Naive thymus-derived CD8-positive, alpha-beta T cell (primary cell): ENCODE results near the gene MYO1C. TPM values are rescaled to one million over a fixed set of nuclear protein-coding genes. Genes with fewer than 3 reads are reported as not detected.

Experiments
- ATAC-seq, 2 donors: fragments of 150-1000 bp; cut with Tn5 transposase in 1 of 2; sonication (Bioruptor Pico), chemical (Tn5 transposase) in 1 of 2; 1 replicate in 1 of 2; 2 replicates in 1 of 2; pipeline ENCODE4 v1.10.0; 2021; ENCODE audit warnings: mild to moderate bottlenecking in 2 of 2, moderate library complexity in 2 of 2
- POLR2A ChIA-PET: fragments of 350-600 bp; sonication (Branson Sonifier 250); formaldehyde crosslinking; loops from one replicate; lab custom pipeline; 2021; ENCODE audit warnings: antibody characterized with exemption; lab: Charles Lee
- DNase-seq, 10 donors: peaks; one replicate each; pipeline versions ENCODE4 v3.0.0 to v3.0.0-alpha.2; 2020 to 2022
- H3K27ac Mint-ChIP-seq, 10 donors: one replicate each; pipeline ENCODE4 v1.8.0; 2020 to 2022; ENCODE audit warnings: mild to moderate bottlenecking in 10 of 10, mixed read lengths in 10 of 10, moderate library complexity in 4 of 10, inconsistent platforms in 1 of 10
- H3K27me3 Mint-ChIP-seq, 5 donors: one replicate each; pipeline ENCODE4 v1.8.0; 2021 to 2022; ENCODE audit warnings: mixed read lengths in 5 of 5
- H3K36me3 Mint-ChIP-seq, 3 donors: one replicate each; pipeline ENCODE4 v1.8.0; 2020 to 2022; ENCODE audit warnings: mixed read lengths in 3 of 3, mild to moderate bottlenecking in 2 of 3, inconsistent platforms in 1 of 3
- H3K4me1 Mint-ChIP-seq, 4 donors: one replicate each; pipeline ENCODE4 v1.8.0; 2021 to 2022; ENCODE audit warnings: mixed read lengths in 4 of 4
- H3K4me3 Mint-ChIP-seq, 10 donors: one replicate each; pipeline ENCODE4 v1.8.0; 2020 to 2022; ENCODE audit warnings: mild to moderate bottlenecking in 10 of 10, mixed read lengths in 10 of 10, moderate library complexity in 6 of 10, inconsistent platforms in 1 of 10
- H3K9me3 Mint-ChIP-seq, 9 donors: one replicate each; pipeline ENCODE4 v1.8.0; 2020 to 2022; ENCODE audit warnings: mixed read lengths in 9 of 9, mild to moderate bottlenecking in 3 of 9, inconsistent platforms in 1 of 9, moderate library complexity in 1 of 9
- polyA plus RNA-seq, 3 donors: library from polyadenylated mRNA; unstranded; fragments of 300-500 nt; fragmentation: Illumina TruSeq; gene quantifications; one replicate each; pipeline ENCODE4 v1.2.3, GENCODE V29; 2021
- total RNA-seq, 8 experiments: library from RNA in 2 of 8; stranded (reverse) in 2 of 8; gene quantifications; one replicate each; pipeline ENCODE4 v1.2.3 and lab custom pipeline; 2021 to 2026

The MYO1C gene
- total and polyA plus RNA-seq, 5 experiments from 2014 or later, result 1.3 to 18.0 (median 1.5) TPM

DNA sequence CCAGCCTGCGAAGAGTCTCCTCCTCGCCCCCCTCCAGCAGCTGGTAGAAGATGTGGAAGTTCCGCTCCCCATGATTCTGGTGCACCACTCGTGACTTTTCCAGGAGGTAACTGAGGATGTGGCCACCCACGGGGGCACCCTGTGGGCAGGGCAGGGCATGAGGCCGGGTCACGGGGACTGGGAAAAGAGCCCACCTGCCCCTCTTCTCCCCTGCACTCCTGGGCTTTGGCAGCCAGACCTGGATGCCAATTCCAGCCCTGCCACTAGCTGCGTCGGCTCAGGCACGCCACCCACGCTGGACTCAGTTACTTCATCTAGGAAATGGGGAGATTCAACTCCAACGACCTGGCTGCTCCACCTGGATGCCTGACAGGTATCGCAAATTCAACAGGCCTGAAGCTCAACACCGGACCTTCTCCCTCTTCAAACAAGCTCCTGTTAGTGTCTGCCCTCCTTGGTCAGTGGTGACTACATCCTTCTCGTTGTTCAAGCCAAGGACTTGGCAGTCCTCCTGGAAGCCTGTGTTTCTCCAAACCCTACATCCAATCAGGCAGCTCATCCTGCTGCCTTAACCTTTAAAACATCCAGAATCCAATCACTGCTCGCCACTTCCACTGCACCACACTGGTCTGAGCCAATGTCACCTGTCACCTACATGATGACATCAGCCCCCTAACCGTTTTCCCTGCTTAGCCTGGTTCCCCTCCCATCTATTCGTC lies 11.6 kb downstream of the MYO1C start:
- Mint-ChIP-seq H3K27me3 (no peaks in the 10 kb centered on the region), H3K4me1 (peaks cover 0 to 15% (median 7%) of the 10 kb centered on the region in 4 donors), H3K9me3 (no peaks in the 10 kb centered on the region), H3K36me3 (no peaks in the 10 kb centered on the region), H3K27ac (peak overlapping the region in 3 of 10 donors; percentile 27 to 74 (median 36)), H3K4me3 (no peak overlapping the region)
- ATAC-seq (no peak), DNase-seq (no peak)
- POLR2A ChIA-PET, result interaction anchor here (0.7 to 1.0 kb wide), 2 partner anchors 18 to 224 kb away, joined by 3 read pairs; no protein-coding TSS in a partner anchor

DNA sequence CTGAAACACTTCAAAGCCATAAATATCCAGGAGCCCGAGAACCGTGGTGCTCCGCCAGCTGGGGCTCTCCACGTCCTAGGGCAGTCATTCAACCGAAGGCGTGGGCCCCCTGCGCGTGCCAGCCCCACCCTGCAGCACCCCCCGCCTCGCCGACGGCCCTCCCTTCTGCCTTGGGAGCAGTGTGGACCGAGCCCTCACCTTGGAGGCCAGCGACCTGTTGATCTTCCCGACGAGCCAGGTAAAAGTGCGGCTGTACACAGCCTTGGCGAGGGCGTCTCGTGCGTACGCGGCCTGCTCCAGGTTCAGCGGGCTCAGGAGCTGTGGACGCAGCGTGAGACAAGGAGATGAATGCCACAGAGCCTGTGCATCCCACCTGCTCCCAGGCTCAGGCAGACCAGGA lies 14.1 kb downstream of the MYO1C start:
- DNase-seq, result no peak
- H3K27ac Mint-ChIP-seq, result no peak overlapping the region
- no peaks in the 10 kb centered on the region for H3K36me3 Mint-ChIP-seq
- no peaks in the 10 kb centered on the region for H3K9me3 Mint-ChIP-seq
- no peaks in the 10 kb centered on the region for H3K27me3 Mint-ChIP-seq
- POLR2A ChIA-PET, result interaction anchor here (0.5 kb wide), 1 partner anchor 148 kb away, joined by 3 read pairs; no protein-coding TSS in a partner anchor
- ATAC-seq, result no peak
- H3K4me3 Mint-ChIP-seq, result no peak overlapping the region
- H3K4me1 Mint-ChIP-seq, result peaks cover 6 to 15% (median 9%) of the 10 kb centered on the region in 4 donors

DNA sequence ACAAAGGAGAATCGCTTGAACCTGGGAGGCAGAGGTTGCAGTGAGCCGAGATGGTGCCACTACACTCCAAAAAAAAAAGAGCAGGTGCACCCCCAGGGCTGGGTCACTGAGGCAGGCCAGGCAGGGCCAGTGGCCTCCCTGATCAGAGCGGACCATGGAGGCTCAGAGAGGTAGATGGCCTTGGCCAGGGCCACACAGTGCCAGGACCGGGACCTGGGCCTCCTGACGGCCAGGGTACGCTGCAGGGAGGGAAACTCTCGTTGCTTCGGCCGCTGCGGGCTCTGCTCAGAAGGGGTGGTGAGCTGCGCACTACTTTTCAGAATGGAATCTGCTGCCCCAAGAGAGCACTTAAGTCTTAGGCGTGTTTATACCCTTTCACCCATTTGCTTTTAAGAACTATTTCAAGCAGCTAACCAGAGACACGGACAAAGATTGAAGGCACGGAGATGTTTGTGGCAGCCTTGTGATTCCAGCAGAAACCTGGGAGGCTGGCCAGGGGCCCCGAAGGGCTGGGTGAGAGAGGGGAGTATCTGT lies 17.1 kb downstream of the MYO1C start:
- peak overlapping the region in 1 of 10 donors; percentile 33 for H3K27ac Mint-ChIP-seq
- no peaks in the 10 kb centered on the region for H3K27me3 Mint-ChIP-seq
- POLR2A ChIA-PET, result no interaction called here

DNA sequence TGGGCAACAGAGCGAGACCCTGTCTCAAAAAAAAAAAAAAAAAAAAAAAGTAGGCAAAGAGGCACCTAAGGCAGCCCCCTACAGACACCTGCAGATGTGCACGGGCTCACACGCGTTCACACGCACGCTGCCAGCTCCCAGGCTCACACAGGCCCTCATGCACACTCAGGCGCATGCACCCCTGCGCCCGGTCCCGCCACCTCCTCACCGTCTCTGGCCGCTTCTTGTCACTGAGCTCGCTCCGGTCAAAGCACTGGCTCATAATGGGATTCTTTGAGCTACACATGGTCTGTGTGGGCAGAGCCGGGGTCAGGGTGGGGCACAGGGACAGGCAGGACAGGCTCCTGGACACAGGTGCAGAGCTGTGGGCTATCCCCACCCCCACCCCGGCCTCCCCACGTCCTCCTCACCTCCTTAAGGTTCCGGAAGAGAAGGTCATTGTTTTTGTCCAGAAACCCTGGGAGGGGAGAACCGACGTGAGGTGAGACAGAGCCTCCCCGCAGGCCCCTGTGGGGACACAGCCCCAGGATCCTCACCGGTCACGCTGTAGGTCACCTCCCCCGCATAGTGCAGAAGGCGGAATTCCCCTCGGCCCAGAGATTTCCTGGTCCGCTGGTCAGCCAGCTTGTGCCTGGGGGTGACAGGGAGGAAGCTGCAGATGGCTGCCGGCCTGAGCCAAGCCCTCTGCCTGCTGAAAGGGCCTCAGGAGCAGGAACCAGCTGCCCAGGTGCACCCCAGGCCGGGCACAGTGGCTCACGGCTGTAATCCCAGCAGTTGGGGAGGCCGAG lies 17.9 kb downstream of the MYO1C start:
- H3K27ac Mint-ChIP-seq, result no peak overlapping the region
- no peaks in the 10 kb centered on the region for H3K36me3 Mint-ChIP-seq
- peaks cover 13 to 24% (median 16%) of the 10 kb centered on the region in 4 donors for H3K4me1 Mint-ChIP-seq
- no peak for ATAC-seq
- no peak overlapping the region for H3K4me3 Mint-ChIP-seq
- POLR2A ChIA-PET, result interaction anchor here (0.5 to 2.8 kb wide), 5 partner anchors 11 to 42 kb away, joined by 3 to 10 read pairs (median 4); partner anchors contain the start of gene INPP5K
- no peak for DNase-seq
- no peaks in the 10 kb centered on the region for H3K9me3 Mint-ChIP-seq
- no peaks in the 10 kb centered on the region for H3K27me3 Mint-ChIP-seq

More for the DNA sequence above, 17.1 kb downstream of the MYO1C start:
- no peak for DNase-seq
- H3K4me3 Mint-ChIP-seq, result no peak overlapping the region
- peaks cover 13 to 24% (median 16%) of the 10 kb centered on the region in 4 donors for H3K4me1 Mint-ChIP-seq
- H3K36me3 Mint-ChIP-seq, result no peaks in the 10 kb centered on the region
- no peaks in the 10 kb centered on the region for H3K9me3 Mint-ChIP-seq
- no peak for ATAC-seq

DNA sequence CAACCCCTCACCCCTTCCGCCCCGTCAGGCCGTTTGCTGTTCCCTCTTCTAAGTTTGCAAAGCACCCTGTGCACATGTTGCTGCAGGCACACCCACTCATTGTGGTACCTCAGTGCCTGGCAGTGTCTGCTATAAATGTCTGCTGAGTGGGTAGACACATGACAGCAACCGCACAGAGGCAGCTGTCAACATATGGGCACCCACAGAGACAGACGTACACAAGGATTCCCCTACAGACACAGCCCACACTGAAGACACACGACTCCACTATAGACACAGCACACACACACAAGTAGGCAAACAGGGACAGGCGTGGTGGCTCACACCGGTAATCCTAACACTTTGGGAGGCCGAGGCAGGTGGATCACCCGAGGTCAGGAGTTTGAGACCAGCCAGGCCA lies 18.6 kb downstream of the MYO1C start:
- Mint-ChIP-seq H3K4me1 (peaks cover 13 to 24% (median 16%) of the 10 kb centered on the region in 4 donors), H3K4me3 (peak overlapping the region in 5 of 10 donors; percentile 31 to 52 (median 43)), H3K27ac (peak overlapping the region in 8 of 10 donors; percentile 20 to 89 (median 80)), H3K36me3 (no peaks in the 10 kb centered on the region), H3K27me3 (no peaks in the 10 kb centered on the region), H3K9me3 (peaks cover 0 to 2% (median 0%) of the 10 kb centered on the region in 9 donors)
- DNase-seq (peak in 5 of 10 donors; percentile 45 to 74 (median 64)), ATAC-seq (peak; percentile 96)
- POLR2A ChIA-PET, result interaction anchor here (0.5 to 2.8 kb wide), 3 partner anchors 11 to 43 kb away, joined by 4 to 10 read pairs (median 7); partner anchors contain the start of gene INPP5K

DNA sequence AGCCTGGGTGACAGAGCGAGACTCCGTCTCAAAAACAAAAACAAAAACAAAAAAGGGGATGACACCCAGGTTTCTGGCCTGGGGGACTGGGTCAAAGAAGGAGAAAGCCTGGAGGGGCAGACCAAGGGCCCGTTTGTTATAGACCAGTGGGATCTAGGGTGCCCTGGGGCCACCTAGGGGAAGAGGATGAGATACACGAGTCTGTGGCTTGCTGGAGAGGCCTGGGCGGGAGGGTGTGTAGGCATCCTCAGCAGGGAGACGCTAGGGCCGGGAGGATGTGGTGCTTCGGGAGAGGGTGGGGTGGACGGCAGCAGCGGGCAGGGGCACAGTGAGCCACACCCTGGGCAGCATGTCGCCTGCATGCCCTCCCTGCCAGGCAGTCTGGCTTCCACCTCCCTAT lies 19.3 kb downstream of the MYO1C start:
- DNase-seq (peak in 1 of 10 donors; percentile 23), ATAC-seq (peak; percentile 60 to 65)
- Mint-ChIP-seq H3K9me3 (peaks cover 0 to 2% (median 0%) of the 10 kb centered on the region in 9 donors), H3K27me3 (no peaks in the 10 kb centered on the region), H3K27ac (peak overlapping the region in 5 of 10 donors; percentile 3 to 83 (median 55)), H3K4me3 (peak overlapping the region in 4 of 10 donors; percentile 19 to 68 (median 37)), H3K36me3 (peaks cover 0 to 4% (median 0%) of the 10 kb centered on the region in 3 donors), H3K4me1 (peaks cover 13 to 24% (median 18%) of the 10 kb centered on the region in 4 donors)
- POLR2A ChIA-PET, result interaction anchor here (1.2 to 2.8 kb wide), 2 partner anchors 43 to 108 kb away, joined by 3 to 7 read pairs; partner anchors contain the start of gene INPP5K

DNA sequence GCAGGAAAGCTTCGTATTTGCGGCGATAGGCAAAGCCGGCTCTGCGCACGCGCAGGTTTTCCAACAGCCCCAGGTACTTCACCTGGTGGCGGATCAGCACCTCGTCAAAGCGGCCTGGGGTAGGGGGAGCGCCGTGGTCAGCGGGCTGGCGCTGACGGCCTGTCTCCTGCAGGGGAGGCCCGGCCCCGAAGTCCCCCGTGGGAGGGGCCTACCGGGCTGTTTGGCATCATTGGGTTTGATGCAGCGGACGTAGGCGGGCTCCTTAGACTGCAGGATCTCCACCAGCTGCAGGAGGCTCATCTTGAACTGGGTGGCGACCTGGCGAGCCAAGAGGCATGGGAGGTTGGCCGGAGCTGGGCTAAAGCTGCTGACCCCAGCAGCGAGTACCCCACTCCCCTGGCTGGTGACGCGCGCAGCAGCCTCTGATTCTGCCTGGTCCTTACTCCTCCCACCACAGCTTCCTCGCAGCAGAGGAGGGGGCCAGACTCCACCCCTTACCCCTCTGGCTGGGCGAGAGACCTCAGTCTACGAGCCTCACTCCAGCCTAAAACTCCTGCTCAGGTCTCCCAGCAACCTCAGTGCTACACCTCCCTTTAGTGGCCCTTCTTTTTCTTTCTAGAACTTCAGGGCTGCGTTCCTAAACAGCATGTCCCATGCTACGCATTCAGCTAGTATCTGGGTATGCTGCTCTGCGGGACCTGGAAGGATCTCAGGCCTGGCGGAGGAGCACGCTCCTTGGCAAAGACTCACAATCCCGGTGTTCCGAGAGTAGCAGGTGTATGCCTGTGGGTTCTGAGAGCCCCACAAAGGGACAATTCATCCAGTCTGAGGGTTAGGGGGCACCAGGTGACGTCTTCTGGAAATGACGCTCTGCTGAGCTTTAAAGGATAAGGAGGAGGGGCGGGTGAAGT lies 20.3 kb downstream of the MYO1C start:
- POLR2A ChIA-PET, result interaction anchor here (1.2 to 2.8 kb wide), 2 partner anchors 44 to 107 kb away, joined by 3 to 7 read pairs; partner anchors contain the start of gene INPP5K
- peak overlapping the region in 2 of 10 donors; percentile 49 to 53 for H3K27ac Mint-ChIP-seq

DNA sequence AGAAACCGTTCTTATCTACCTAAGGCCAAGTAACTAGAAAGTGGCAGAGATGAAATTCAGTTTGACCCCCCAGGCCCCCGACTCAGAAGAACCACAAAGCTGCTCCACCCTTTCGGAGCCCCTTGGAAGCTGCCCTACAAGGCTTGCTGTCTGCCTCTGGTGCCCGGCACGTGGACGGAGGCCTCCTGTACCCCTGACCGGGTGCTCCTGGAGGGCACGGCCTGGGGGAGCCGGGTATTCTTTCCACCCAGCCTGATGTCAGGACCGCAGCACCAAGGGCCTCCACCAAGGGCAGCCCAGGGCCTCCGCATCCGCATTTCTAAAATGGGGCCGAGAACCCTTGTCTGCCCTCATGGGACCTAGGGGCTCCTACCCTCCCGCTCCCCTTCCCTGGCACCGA lies 21.0 kb downstream of the MYO1C start:
- peaks cover 0 to 5% (median 0%) of the 10 kb centered on the region in 3 donors for H3K36me3 Mint-ChIP-seq
- ATAC-seq (no peak), DNase-seq (no peak)
- peak overlapping the region in 1 of 10 donors; percentile 62 for H3K27ac Mint-ChIP-seq
- POLR2A ChIA-PET, result no interaction called here
- no peak overlapping the region for H3K4me3 Mint-ChIP-seq
- H3K4me1 Mint-ChIP-seq, result peaks cover 13 to 22% (median 18%) of the 10 kb centered on the region in 4 donors
- H3K27me3 Mint-ChIP-seq, result no peaks in the 10 kb centered on the region
- peaks cover 0 to 2% (median 0%) of the 10 kb centered on the region in 9 donors for H3K9me3 Mint-ChIP-seq

More for the DNA sequence above, 20.3 kb downstream of the MYO1C start:
- peaks cover 0 to 5% (median 0%) of the 10 kb centered on the region in 3 donors for H3K36me3 Mint-ChIP-seq
- H3K9me3 Mint-ChIP-seq, result peaks cover 0 to 2% (median 0%) of the 10 kb centered on the region in 9 donors
- peak overlapping the region in 2 of 10 donors; percentile 18 to 68 for H3K4me3 Mint-ChIP-seq
- DNase-seq (no peak), ATAC-seq (no peak)
- peaks cover 13 to 24% (median 18%) of the 10 kb centered on the region in 4 donors for H3K4me1 Mint-ChIP-seq
- H3K27me3 Mint-ChIP-seq, result no peaks in the 10 kb centered on the region

DNA sequence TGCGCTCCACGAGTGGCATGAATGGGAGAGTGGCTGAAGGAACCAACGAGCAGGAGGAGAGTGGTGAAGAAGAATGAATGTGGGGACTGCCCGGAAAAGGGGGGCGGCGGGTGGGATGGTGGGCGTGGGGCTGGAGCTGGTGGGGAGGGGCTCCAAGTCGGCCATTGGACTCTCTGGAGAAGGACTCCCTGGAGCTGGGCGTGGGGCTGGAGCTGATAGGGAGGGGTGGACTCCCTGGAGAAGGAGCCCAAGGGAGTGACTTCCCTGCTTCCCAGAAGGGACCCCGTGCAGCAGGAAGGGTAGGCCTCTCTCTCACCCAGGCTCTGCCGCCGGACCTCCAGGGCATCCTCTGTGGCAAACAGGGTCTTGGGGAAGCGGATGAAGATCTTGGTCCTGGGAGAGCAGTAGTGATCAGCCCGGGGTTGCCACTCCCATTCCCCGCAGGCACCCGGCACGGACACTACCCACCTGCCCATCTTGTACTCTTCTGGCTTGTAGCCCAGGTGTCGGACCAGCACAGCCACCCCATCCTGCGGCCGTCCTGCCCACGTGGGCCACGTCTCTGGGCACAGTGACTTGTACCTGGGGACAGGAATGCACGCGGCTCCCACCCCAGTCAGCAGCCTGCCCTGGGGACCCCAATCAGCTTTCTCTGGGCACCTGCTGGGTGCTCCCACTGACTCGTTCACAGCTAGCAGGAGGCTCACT lies 21.6 kb downstream of the MYO1C start:
- no peaks in the 10 kb centered on the region for H3K27me3 Mint-ChIP-seq
- peaks cover 0 to 5% (median 0%) of the 10 kb centered on the region in 3 donors for H3K36me3 Mint-ChIP-seq
- DNase-seq (no peak), ATAC-seq (no peak)
- H3K4me1 Mint-ChIP-seq, result peaks cover 13 to 20% (median 18%) of the 10 kb centered on the region in 4 donors
- POLR2A ChIA-PET, result interaction anchor here (0.6 kb wide), 1 partner anchor 15 kb away, joined by 3 read pairs; the partner anchor contains the start of gene CRK
- no peak overlapping the region for H3K4me3 Mint-ChIP-seq
- peak overlapping the region in 1 of 10 donors; percentile 62 for H3K27ac Mint-ChIP-seq
- H3K9me3 Mint-ChIP-seq, result peaks cover 0 to 2% (median 0%) of the 10 kb centered on the region in 9 donors

DNA sequence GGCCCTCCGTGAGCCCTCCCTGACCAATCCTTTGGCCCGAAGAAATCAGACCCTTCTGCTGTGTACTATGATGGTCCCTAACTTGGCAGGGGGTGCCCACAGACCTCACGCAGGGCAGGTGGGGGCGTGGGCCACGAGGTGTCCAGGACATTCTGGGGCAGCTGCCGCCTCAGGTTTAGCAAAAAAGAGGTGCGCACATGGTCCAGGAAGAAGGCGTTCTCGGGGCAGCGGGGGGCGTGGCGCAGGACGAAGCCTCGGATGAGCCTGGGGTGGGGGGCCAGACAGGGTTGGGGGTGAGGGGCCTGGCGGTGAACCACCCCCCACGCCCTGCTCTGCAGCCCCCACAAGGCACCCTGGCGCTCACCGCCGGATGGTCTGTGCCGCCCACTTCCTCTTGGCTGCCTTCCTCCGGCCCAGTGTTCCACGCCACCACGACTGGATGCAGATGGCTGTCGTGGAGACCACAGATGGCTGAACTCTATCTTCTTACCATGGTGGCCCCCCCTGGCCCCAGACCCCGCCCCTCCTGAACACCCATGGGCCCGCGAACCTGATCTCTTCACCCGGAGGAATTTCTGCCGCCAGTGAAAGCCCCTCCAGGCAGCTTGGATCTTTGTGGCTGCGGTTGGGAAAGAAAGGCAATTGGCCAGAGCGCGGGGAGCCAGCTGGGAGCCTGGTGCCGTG lies 22.3 kb downstream of the MYO1C start:
- no peak for DNase-seq
- ATAC-seq, result no peak
- Mint-ChIP-seq H3K27me3 (no peaks in the 10 kb centered on the region), H3K36me3 (peaks cover 0 to 5% (median 0%) of the 10 kb centered on the region in 3 donors), H3K27ac (peak overlapping the region in 1 of 10 donors; percentile 46), H3K4me3 (no peak overlapping the region), H3K9me3 (peaks cover 0 to 2% (median 0%) of the 10 kb centered on the region in 9 donors), H3K4me1 (peaks cover 13 to 24% (median 18%) of the 10 kb centered on the region in 4 donors)
- POLR2A ChIA-PET, result interaction anchor here (0.6 kb wide), 1 partner anchor 14 kb away, joined by 3 read pairs; the partner anchor contains the start of gene CRK
